Thyroid gland (tissue), 4 donors: ENCODE data around the gene TLR4. TPM values are rescaled to one million over a fixed set of nuclear protein-coding genes. Genes with fewer than 3 reads are reported as not detected.

Source experiments
- DNase-seq, 2 donors: peaks; one replicate each; pipeline ENCODE4 v3.0.0-alpha.2; 2019
- H3K27ac ChIP-seq, 3 donors: fragments of 200-600 bp; sonication (generic); 1 replicate in 2 of 3; 2 replicates in 1 of 3; pipeline ENCODE4 v1.5.1; 2016 to 2019; ENCODE audit warnings: mild to moderate bottlenecking in 1 of 3, moderate library complexity in 1 of 3
- H3K27me3 ChIP-seq: fragments of 200-600 bp; sonication (generic); one replicate; pipeline ENCODE4 v1.5.1; 2019
- H3K36me3 ChIP-seq, 2 donors: fragments of 200-600 bp; sonication (generic); one replicate each; pipeline ENCODE4 v1.5.1; 2016 to 2019
- H3K4me1 ChIP-seq, 2 donors: fragments of 200-600 bp; sonication (generic); one replicate each; pipeline ENCODE4 v1.5.1; 2017 to 2019
- H3K4me3 ChIP-seq, 3 donors: fragments of 200-600 bp; sonication (generic); replicated peaks in 1 of 3; 1 replicate in 2 of 3; 2 replicates in 1 of 3; pipeline ENCODE4 v1.5.1; 2016; ENCODE audit warnings: mild to moderate bottlenecking in 1 of 3
- H3K9me3 ChIP-seq: fragments of 200-600 bp; sonication (generic); one replicate; pipeline ENCODE4 v1.5.1; 2017
- POLR2A ChIP-seq, 2 donors: fragments of 450-650 bp; IDR thresholded peaks; one replicate each; pipeline ENCODE4 v1.6.1; 2017; ENCODE audit warnings: antibody characterized with exemption in 2 of 2, mild to moderate bottlenecking in 2 of 2, moderate library complexity in 1 of 2
- WGBS, 2 donors: methylation state at CpG; one replicate each; pipeline ENCODE4 v1.1.5; 2017; 5-methylcytosine and 5-hydroxymethylcytosine counted together
- intact Hi-C: fragments of 100-400 bp; cut with DNase I; formaldehyde crosslinking; loops from one replicate; pipeline ENCODE4 v1.15.1; 2023
- total RNA-seq, 4 donors: library from RNA; depleted of rRNA; stranded (reverse); fragments of >200 nt; gene quantifications; one replicate each; pipeline ENCODE4 v1.2.3, GENCODE V29; 2016
- TF ChIP-seq, protein P1 (sequence below), 6 experiments: fragments of 200-600 bp in 3 of 6; fragments of 450-650 bp in 3 of 6; sonication (generic) in 3 of 6; IDR thresholded peaks; one replicate each; pipeline ENCODE4 v1.5.1; 2016 to 2019; ENCODE audit warnings: antibody characterized with exemption in 6 of 6, mild to moderate bottlenecking in 2 of 6, inconsistent platforms in 1 of 6, moderate library complexity in 1 of 6

TLR4 gene
- total RNA-seq, 4 donors from 2014 or later, result 9.8 to 59.0 (median 36.0) TPM

DNA sequence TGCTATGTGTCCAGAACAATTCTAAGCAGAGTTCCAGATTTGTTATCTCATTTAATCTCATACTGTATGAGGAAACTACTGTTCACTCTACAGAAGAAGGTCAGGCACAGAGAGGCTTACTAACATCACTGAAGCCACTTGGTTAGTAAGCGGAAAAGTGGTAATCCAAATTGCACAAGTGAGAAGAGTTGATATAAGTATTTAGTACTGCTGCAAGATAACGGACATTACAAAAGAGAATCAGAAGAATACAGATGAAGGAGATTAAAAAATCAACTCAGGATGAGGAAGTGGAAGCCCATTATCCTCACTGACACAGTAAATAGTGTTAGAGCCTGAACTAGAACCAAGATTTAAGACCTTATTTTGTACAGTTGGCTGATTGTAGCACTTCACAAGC, 22.3 kb upstream of the TLR4 start:
- intact Hi-C loops, result no loop called here
- Histone ChIP-seq H3K4me1 (no peaks in the 10 kb centered on the region), H3K27ac (no peak overlapping the region), H3K36me3 (no peaks in the 10 kb centered on the region), H3K4me3 (no peak overlapping the region), H3K27me3 (no peaks in the 10 kb centered on the region), H3K9me3 (no peaks in the 10 kb centered on the region)
- 76 to 82% methylated on average over 2 of the region's 2 CpGs for WGBS, 2 donors
- no peak for TF ChIP-seq POLR2A (IDR thresholded peaks at IDR 0.05)
- TF ChIP-seq, protein P1, sequence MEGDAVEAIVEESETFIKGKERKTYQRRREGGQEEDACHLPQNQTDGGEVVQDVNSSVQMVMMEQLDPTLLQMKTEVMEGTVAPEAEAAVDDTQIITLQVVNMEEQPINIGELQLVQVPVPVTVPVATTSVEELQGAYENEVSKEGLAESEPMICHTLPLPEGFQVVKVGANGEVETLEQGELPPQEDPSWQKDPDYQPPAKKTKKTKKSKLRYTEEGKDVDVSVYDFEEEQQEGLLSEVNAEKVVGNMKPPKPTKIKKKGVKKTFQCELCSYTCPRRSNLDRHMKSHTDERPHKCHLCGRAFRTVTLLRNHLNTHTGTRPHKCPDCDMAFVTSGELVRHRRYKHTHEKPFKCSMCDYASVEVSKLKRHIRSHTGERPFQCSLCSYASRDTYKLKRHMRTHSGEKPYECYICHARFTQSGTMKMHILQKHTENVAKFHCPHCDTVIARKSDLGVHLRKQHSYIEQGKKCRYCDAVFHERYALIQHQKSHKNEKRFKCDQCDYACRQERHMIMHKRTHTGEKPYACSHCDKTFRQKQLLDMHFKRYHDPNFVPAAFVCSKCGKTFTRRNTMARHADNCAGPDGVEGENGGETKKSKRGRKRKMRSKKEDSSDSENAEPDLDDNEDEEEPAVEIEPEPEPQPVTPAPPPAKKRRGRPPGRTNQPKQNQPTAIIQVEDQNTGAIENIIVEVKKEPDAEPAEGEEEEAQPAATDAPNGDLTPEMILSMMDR (IDR thresholded peaks at IDR 0.05), result no peak
- no peak for DNase-seq

DNA sequence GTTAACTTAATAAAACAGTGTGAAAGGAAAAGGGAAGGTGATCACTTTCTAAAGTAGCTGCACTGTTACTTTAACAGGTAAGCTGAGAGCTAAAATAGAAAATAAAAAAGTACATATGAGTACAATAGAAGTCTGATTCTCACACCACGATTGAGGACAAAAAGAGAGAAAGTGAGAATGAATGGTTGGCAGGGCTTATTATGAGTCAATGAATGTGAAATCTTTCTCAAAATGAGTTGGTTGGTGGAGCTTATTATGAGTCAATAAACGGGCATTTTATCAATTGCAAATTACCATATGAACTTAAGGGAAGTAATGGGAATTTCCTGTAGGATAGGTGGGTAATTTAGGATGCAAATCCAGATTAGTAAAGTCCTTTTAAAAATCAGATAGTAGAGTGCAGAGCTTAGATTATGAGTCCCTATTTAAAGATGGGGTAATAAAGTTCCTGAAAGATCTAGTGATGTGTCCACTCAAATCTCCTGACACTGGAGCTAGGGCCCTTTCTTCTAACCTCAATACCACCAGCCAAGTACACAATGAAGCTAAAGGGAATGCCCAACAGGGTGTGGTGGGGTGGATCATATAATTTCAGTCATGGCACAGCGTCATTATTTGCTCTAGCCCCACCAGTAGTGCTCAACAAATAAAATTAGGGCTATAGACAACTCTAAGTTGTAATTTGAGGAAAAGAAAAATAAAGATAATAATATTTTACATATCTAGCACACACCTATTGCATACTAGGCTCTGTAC, 21.1 kb upstream of the TLR4 start:
- WGBS, 2 donors, result 71 to 73% methylated on average over 3 of the region's 3 CpGs
- intact Hi-C loops, result no loop called here

DNA sequence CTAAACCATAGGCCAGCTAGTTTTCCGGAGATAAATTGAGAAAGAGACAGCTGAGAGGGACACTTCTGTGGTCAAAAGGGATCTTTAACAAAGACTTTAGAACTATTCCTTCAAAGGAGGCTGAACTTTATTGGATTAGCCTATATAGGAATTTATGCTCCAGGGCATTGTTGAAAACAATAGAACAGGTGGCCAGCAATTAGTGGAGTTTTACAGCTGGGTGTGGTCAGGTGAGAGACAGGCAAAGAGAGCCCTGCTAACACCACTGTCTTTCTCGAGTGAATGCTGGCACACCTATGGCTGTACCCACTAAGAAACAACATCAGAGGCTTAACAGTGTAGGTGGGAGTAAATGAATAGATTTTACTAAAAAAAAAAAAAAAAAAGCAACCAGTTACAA, 16.7 kb upstream of the TLR4 start:
- H3K36me3 ChIP-seq, result no peaks in the 10 kb centered on the region
- no peak overlapping the region for H3K27ac ChIP-seq
- no peak for DNase-seq
- no peaks in the 10 kb centered on the region for H3K27me3 ChIP-seq
- WGBS, 2 donors, result 71 to 79% methylated on average over 2 of the region's 2 CpGs
- intact Hi-C loops, result no loop called here
- no peaks in the 10 kb centered on the region for H3K4me1 ChIP-seq
- TF ChIP-seq POLR2A (IDR thresholded peaks at IDR 0.05), result no peak
- TF ChIP-seq, protein P1 (IDR thresholded peaks at IDR 0.05), result no peak
- H3K9me3 ChIP-seq, result no peaks in the 10 kb centered on the region
- H3K4me3 ChIP-seq, result no peak overlapping the region

More for the DNA sequence above, 21.1 kb upstream of the TLR4 start:
- Histone ChIP-seq H3K36me3 (no peaks in the 10 kb centered on the region), H3K4me3 (no peak overlapping the region), H3K27ac (no peak overlapping the region), H3K9me3 (no peaks in the 10 kb centered on the region), H3K27me3 (no peaks in the 10 kb centered on the region), H3K4me1 (no peaks in the 10 kb centered on the region)
- TF ChIP-seq POLR2A (IDR thresholded peaks at IDR 0.05), result no peak
- TF ChIP-seq, protein P1 (IDR thresholded peaks at IDR 0.05), result no peak
- DNase-seq, result no peak

DNA sequence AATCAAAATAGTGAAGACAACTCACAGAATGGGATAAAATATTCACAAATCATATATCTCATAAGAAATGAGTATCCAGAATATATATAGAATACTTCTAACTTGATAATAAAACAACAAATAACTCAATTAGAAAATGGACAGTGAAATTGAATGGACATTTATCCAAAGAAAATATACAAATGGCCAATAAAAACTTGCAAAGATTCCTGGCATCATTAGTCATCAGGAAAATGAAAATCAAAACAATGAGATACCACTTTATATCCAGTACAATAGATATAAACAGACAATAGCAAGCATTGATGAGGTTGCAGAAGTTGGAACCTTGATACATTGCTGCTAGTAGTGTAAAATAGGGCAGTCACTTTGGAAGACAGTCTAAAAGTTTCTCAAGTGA, 12.8 kb upstream of the TLR4 start:
- H3K9me3 ChIP-seq, result no peaks in the 10 kb centered on the region
- no peak for DNase-seq
- H3K36me3 ChIP-seq, result no peaks in the 10 kb centered on the region
- no peak overlapping the region for H3K4me3 ChIP-seq
- TF ChIP-seq POLR2A (IDR thresholded peaks at IDR 0.05), result no peak
- TF ChIP-seq, protein P1 (IDR thresholded peaks at IDR 0.05), result no peak
- no peak overlapping the region for H3K27ac ChIP-seq
- H3K27me3 ChIP-seq, result no peaks in the 10 kb centered on the region
- no peaks in the 10 kb centered on the region for H3K4me1 ChIP-seq
- intact Hi-C loops, result loop anchor here (10.0 kb wide), 1 partner anchor 57 kb away; no protein-coding TSS in a partner anchor

DNA sequence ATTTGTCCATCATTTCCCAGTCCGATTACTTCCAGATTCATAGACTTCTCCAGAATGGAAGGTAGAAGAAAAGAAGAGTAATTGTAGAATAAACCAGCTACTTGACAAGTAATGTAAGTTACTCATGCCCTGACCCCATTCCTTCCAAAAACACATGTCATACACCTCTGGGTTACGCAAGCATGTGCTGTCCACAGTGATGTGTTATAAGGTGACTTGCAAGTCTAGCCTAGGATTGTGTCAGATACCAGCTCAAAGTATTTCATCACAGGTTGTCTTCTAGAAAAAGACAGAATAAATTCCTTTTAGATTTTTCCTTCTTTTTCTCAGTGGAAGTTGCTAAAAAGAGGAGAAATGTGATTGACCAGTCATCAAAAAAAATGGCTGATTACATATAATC, 8.0 kb upstream of the TLR4 start:
- TF ChIP-seq, protein P1 (IDR thresholded peaks at IDR 0.05), result no peak
- TF ChIP-seq POLR2A (IDR thresholded peaks at IDR 0.05), result no peak
- H3K9me3 ChIP-seq, result no peaks in the 10 kb centered on the region
- H3K36me3 ChIP-seq, result no peaks in the 10 kb centered on the region
- H3K27me3 ChIP-seq, result no peaks in the 10 kb centered on the region
- 93 to 95% methylated on average over 2 of the region's 2 CpGs for WGBS, 2 donors
- no peak overlapping the region for H3K4me3 ChIP-seq
- H3K27ac ChIP-seq, result no peak overlapping the region
- H3K4me1 ChIP-seq, result no peaks in the 10 kb centered on the region
- no peak for DNase-seq
- intact Hi-C loops, result loop anchor here (10.0 kb wide), 1 partner anchor 61 kb away; no protein-coding TSS in a partner anchor
